GM12878 (cell line): ENCODE results near the gene NCAM2. TPM values are rescaled to one million over a fixed set of nuclear protein-coding genes. Genes with fewer than 3 reads are reported as not detected.

ENCODE experiments used
- ATAC-seq: fragments of 200-7000 bp; cut with Tn5 transposase; 3 replicates; pipeline ENCODE4 v1.9.1; 2020; ENCODE audit warnings: mild to moderate bottlenecking, moderate library complexity
- BruUV-seq: library from RNA; stranded (reverse); fragments of 400-500 nt; replicated peaks from 2 replicates; lab custom pipeline; 2021; lab: Mats Ljungman, UMichigan
- CTCF ChIA-PET: fragments of 300-600 bp; sonication (Branson Sonifier 250); formaldehyde crosslinking; extraction: SDS; loops from one replicate; lab custom pipeline; 2021; ENCODE audit warnings: inconsistent platforms; lab: Yijun Ruan, JAX
- POLR2A ChIA-PET: fragments of 350-600 bp; formaldehyde crosslinking; extraction: SDS; loops from one replicate; lab custom pipeline; 2021; ENCODE audit warnings: inconsistent platforms; lab: Charles Lee
- RAD21 ChIA-PET: fragments of 300-600 bp; sonication (Branson Sonifier 250); formaldehyde crosslinking; loops from one replicate; lab custom pipeline; 2023; ENCODE audit warnings: antibody characterized with exemption; ENCODE audit not compliant: unreplicated experiment; lab: Charles Lee
- SMC1A ChIA-PET: fragments of 300-600 bp; sonication (Branson Sonifier 250); formaldehyde crosslinking; loops from one replicate; lab custom pipeline; 2023; ENCODE audit not compliant: unreplicated experiment, uncharacterized antibody; lab: Charles Lee
- DNase-seq: peaks from one replicate; pipeline ENCODE4 v3.0.0-alpha.2; 2011; ENCODE audit warnings: low read depth, low spot score
- FAIRE-seq: peaks from 3 replicates; lab custom pipeline; 2011; peaks lifted over from hg19 to GRCh38; lab: Jason Lieb, UNC
- H2AFZ ChIP-seq: 2 replicates; pipeline ENCODE4 v1.6.0; 2011; ENCODE audit warnings: low read depth, low read length, control low read depth; ENCODE audit not compliant: control insufficient read depth
- H3K27ac ChIP-seq: 2 replicates; pipeline ENCODE4 v1.5.1; 2011; ENCODE audit warnings: control low read depth; ENCODE audit not compliant: control insufficient read depth, insufficient read depth
- H3K27me3 ChIP-seq, 2 experiments: replicated peaks in 1 of 2; 2 replicates each; pipeline versions ENCODE4 v1.6.0 to v1.6.1; 2011; ENCODE audit warnings: low read length in 1 of 2; ENCODE audit not compliant: control insufficient read depth in 2 of 2, insufficient read depth in 2 of 2
- H3K36me3 ChIP-seq, 2 experiments: 2 replicates each; pipeline ENCODE4 v1.5.1; 2011; ENCODE audit warnings: low read length in 1 of 2; ENCODE audit not compliant: control insufficient read depth in 2 of 2, insufficient read depth in 2 of 2
- H3K4me1 ChIP-seq: 2 replicates; pipeline ENCODE4 v1.6.1; 2011; ENCODE audit warnings: mild to moderate bottlenecking, low read length, moderate library complexity, mixed read lengths; ENCODE audit not compliant: control insufficient read depth, insufficient read depth
- H3K4me2 ChIP-seq: 2 replicates; pipeline ENCODE4 v1.6.0; 2011; ENCODE audit warnings: control low read depth; ENCODE audit not compliant: control insufficient read depth, insufficient read depth
- H3K4me3 ChIP-seq: fragments of 200-600 bp; sonication (generic); 2 replicates; pipeline ENCODE4 v1.5.1; 2016
- H3K79me2 ChIP-seq: 2 replicates; pipeline ENCODE4 v1.6.0; 2011; ENCODE audit warnings: low read length; ENCODE audit not compliant: control insufficient read depth, insufficient read depth
- H3K9ac ChIP-seq: 2 replicates; pipeline ENCODE4 v1.8.0; 2011; ENCODE audit warnings: low read length, control low read depth, mixed read lengths; ENCODE audit not compliant: control insufficient read depth, insufficient read depth
- H3K9me3 ChIP-seq: replicated peaks from 3 replicates; pipeline ENCODE4 v1.5.1; 2011; ENCODE audit warnings: mild to moderate bottlenecking, low read length; ENCODE audit not compliant: control insufficient read depth, insufficient read depth
- H4K20me1 ChIP-seq: 2 replicates; pipeline ENCODE4 v1.6.0; 2011; ENCODE audit not compliant: control insufficient read depth, insufficient read depth
- CHD1 ChIP-seq: IDR thresholded peaks from 2 replicates; pipeline ENCODE4 v1.6.1; 2012; ENCODE audit warnings: low read depth, low read length, improper control_type of control experiment
- SMAD1 ChIP-seq: fragments of 450-650 bp; IDR thresholded peaks from 2 replicates; pipeline ENCODE4 v1.6.1; 2018; ENCODE audit warnings: mild to moderate bottlenecking, low read depth; ENCODE audit not compliant: partially characterized antibody
- in situ Hi-C: fragments of 300-500 bp; cut with MboI; formaldehyde crosslinking; loops from 9 replicates; pipeline ENCODE4 v1.14.3; 2018; ENCODE audit warnings: mixed read lengths
- intact Hi-C: fragments of 100-400 bp; cut with micrococcal nuclease; formaldehyde crosslinking; loops from one replicate; pipeline ENCODE4 v1.14.2; 2022; ENCODE audit not compliant: unreplicated experiment
- polyA plus RNA-seq, 11 experiments: library from polyadenylated mRNA; depleted of rRNA in 4 of 11; unstranded in 6 of 11; stranded (reverse) in 5 of 11; fragments of >200 nt; fragmentation: Nextera tagmentation in 4 of 11; fragmentation: Illumina TruSeq in 1 of 11; extraction: Ambion mirVana in 4 of 11; extraction: Trizol in 1 of 11; gene quantifications; 1 replicate in 1 of 11; 2 replicates in 10 of 11; pipeline versions ENCODE4 v1.2.1 to v1.2.3, GENCODE V29; 2011 to 2016; ENCODE audit warnings: inconsistent platforms in 2 of 11, missing spikeins in 2 of 11, low read depth in 1 of 11
- total RNA-seq, 4 experiments: library from RNA; depleted of rRNA in 3 of 4; stranded (reverse); fragments of >200 nt in 3 of 4; fragmentation: Illumina TruSeq in 1 of 4; extraction: Trizol in 1 of 4; gene quantifications; 2 replicates each; pipeline versions ENCODE4 v1.2.1 to v1.2.3, GENCODE V29; 2013 to 2021
- TF ChIP-seq, protein P1 (sequence below): fragments of 450-650 bp; IDR thresholded peaks from 2 replicates; pipeline ENCODE4 v1.6.1; 2017; ENCODE audit warnings: mild to moderate bottlenecking, moderate library complexity
- TF ChIP-seq, protein P2 (sequence below): fragments of 150-350 bp; IDR thresholded peaks from 2 replicates; pipeline ENCODE4 v1.6.1; 2016; ENCODE audit warnings: low read depth, low read length

Gene NCAM2
- total and polyA plus RNA-seq, 10 of the 15 experiments (the other 5 are each of a cell fraction or from before 2014, with no cell fraction given): 0.23 to 0.27 TPM; not detected in 8

DNA sequence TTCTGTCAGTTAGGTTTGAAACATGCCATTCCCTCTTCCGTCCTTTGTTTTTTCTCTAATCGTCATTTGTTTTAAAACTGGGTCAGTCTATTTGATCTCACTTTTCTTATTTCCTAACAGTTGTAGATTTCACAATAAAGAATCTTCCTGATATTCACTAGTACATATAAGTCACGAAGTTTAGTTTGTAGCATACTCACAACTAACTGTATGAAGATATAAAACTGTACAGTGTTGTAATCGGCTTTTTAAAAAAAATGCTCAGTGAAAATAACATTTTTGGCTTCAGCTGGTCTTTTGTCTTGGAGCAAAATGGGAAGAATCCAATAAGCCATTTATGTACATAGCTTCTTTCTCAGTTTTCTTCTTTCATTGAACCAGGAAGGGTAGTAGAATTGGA lies 78.3 kb downstream of the NCAM2 start (continued):
- TF ChIP-seq, protein P1, sequence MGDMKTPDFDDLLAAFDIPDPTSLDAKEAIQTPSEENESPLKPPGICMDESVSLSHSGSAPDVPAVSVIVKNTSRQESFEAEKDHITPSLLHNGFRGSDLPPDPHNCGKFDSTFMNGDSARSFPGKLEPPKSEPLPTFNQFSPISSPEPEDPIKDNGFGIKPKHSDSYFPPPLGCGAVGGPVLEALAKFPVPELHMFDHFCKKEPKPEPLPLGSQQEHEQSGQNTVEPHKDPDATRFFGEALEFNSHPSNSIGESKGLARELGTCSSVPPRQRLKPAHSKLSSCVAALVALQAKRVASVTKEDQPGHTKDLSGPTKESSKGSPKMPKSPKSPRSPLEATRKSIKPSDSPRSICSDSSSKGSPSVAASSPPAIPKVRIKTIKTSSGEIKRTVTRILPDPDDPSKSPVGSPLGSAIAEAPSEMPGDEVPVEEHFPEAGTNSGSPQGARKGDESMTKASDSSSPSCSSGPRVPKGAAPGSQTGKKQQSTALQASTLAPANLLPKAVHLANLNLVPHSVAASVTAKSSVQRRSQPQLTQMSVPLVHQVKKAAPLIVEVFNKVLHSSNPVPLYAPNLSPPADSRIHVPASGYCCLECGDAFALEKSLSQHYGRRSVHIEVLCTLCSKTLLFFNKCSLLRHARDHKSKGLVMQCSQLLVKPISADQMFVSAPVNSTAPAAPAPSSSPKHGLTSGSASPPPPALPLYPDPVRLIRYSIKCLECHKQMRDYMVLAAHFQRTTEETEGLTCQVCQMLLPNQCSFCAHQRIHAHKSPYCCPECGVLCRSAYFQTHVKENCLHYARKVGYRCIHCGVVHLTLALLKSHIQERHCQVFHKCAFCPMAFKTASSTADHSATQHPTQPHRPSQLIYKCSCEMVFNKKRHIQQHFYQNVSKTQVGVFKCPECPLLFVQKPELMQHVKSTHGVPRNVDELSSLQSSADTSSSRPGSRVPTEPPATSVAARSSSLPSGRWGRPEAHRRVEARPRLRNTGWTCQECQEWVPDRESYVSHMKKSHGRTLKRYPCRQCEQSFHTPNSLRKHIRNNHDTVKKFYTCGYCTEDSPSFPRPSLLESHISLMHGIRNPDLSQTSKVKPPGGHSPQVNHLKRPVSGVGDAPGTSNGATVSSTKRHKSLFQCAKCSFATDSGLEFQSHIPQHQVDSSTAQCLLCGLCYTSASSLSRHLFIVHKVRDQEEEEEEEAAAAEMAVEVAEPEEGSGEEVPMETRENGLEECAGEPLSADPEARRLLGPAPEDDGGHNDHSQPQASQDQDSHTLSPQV: no peak
- TF ChIP-seq, all 136 proteins: peak for 0

DNA sequence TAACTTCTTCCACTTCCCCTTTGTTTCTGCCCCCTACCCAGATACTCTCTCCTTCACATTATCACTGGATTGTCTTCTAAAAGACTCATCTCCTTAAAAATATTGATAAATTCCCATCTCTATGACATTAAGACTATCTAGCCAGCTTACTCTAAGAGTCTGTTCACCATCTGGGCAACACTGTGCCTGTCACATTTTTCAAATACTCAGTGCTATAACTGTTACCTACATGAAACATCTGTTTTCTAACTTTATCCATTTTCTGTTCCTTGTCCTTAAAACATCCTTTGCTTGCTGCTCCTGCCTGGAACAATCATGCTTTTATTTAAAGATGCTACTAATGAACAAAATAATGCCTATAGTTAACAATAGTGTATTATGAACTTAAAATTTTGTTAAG lies 81.4 kb downstream of the NCAM2 start:
- in situ Hi-C loops (no loop called here), intact Hi-C loops (no loop called here)
- Histone ChIP-seq H2AFZ (no peak overlapping the region), H3K27me3 (no peaks in the 10 kb centered on the region), H3K4me1 (no peaks in the 10 kb centered on the region), H3K27ac (no peak overlapping the region), H3K36me3 (no peaks in the 10 kb centered on the region), H3K4me2 (no peak overlapping the region), H3K9ac (no peak overlapping the region), H3K4me3 (no peak overlapping the region), H4K20me1 (no peaks in the 10 kb centered on the region), H3K9me3 (no peaks in the 10 kb centered on the region), H3K79me2 (no peaks in the 10 kb centered on the region)
- SMC1A ChIA-PET: no interaction called here
- RAD21 ChIA-PET: no interaction called here
- no peak for ATAC-seq
- CTCF ChIA-PET: no interaction called here
- no peak for FAIRE-seq
- POLR2A ChIA-PET: no interaction called here
- TF ChIP-seq CHD1: no peak
- no peak for TF ChIP-seq SMAD1
- TF ChIP-seq, protein P2, sequence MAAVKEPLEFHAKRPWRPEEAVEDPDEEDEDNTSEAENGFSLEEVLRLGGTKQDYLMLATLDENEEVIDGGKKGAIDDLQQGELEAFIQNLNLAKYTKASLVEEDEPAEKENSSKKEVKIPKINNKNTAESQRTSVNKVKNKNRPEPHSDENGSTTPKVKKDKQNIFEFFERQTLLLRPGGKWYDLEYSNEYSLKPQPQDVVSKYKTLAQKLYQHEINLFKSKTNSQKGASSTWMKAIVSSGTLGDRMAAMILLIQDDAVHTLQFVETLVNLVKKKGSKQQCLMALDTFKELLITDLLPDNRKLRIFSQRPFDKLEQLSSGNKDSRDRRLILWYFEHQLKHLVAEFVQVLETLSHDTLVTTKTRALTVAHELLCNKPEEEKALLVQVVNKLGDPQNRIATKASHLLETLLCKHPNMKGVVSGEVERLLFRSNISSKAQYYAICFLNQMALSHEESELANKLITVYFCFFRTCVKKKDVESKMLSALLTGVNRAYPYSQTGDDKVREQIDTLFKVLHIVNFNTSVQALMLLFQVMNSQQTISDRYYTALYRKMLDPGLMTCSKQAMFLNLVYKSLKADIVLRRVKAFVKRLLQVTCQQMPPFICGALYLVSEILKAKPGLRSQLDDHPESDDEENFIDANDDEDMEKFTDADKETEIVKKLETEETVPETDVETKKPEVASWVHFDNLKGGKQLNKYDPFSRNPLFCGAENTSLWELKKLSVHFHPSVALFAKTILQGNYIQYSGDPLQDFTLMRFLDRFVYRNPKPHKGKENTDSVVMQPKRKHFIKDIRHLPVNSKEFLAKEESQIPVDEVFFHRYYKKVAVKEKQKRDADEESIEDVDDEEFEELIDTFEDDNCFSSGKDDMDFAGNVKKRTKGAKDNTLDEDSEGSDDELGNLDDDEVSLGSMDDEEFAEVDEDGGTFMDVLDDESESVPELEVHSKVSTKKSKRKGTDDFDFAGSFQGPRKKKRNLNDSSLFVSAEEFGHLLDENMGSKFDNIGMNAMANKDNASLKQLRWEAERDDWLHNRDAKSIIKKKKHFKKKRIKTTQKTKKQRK: no peak
- no peak for DNase-seq
- BruUV-seq: no TSS peak
